ENCODE data around the gene KCNIP4.

The KCNIP4 gene

DNA sequence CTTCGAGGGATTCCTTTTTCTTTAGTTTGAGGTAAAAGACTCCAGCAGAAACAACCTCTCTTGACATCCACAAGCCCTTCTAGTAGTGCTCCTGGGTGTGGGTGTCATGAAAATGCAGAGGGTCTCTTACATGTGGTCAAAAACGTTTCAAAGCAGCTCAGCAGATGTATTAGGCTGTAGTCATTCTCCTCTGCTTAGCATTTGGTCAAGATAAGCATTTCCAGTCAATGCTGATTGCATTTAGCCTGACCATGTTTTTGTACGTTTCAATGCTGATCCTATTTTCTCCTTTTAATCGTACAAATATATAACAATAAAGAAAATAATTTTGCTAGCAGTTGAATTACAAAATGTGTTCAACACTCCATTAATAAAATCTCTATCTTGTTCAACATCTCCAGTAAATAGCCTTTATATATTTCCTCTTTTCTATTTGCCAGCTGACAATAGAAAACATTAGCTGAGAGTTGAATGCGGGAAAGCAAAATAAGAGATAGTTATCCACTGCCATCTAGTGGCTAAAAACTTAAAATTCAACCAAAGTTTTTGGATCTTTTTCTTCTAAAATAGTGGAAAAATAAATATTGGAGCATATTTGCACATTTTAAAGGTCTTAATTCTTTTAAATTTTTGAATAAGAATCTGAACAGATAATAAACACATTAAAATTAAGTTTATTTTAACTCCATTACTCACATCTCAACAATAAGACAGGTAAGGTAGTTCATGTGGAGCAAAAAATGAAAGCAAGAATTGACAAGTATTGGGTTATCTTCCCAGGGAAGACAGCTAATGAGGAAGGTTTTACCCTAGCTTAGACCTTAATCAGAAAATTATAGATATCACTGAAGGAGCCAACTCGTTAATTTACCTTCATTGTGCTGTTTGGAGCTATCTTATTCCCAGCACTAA, 1263.5 kb downstream of the KCNIP4 start:
- Histone ChIP-seq H3K9me3 (no peaks in the 10 kb centered on the region), H3K36me3 (no peaks in the 10 kb centered on the region), H3K4me1 (ENCODE audit: control insufficient read depth in 1 of 2, insufficient read depth in 1 of 2, low read depth in 1 of 2, low read length in 1 of 2) (no peaks in the 10 kb centered on the region), H3K27ac (no peak overlapping the region), H3K4me3 (ENCODE audit: low read depth in 1 of 2, low read length in 1 of 2) (no peak overlapping the region), H3K27me3 (peaks cover 37% of the 10 kb centered on the region)
- TF ChIP-seq, protein P1, sequence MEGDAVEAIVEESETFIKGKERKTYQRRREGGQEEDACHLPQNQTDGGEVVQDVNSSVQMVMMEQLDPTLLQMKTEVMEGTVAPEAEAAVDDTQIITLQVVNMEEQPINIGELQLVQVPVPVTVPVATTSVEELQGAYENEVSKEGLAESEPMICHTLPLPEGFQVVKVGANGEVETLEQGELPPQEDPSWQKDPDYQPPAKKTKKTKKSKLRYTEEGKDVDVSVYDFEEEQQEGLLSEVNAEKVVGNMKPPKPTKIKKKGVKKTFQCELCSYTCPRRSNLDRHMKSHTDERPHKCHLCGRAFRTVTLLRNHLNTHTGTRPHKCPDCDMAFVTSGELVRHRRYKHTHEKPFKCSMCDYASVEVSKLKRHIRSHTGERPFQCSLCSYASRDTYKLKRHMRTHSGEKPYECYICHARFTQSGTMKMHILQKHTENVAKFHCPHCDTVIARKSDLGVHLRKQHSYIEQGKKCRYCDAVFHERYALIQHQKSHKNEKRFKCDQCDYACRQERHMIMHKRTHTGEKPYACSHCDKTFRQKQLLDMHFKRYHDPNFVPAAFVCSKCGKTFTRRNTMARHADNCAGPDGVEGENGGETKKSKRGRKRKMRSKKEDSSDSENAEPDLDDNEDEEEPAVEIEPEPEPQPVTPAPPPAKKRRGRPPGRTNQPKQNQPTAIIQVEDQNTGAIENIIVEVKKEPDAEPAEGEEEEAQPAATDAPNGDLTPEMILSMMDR (IDR thresholded peaks at IDR 0.05): no peak

DNA sequence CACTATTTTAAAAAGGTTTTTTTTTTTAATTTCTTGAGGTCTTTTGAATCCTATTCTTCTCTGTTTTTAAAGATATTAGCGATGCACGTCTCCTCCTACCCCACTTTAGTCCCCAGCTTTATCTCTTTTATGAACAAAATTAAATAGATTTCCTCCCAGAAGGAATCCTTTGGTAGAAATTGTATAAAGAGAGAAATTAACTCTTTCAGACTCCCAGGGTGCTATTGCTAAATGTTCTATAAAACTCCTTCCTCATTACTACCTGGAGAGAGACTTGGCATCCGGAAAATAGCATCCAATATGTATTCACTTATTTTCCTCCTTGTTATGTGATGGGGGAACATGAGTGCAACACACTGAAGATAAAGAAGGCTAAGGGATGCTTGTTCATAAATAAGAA, 1264.8 kb downstream of the KCNIP4 start:
- Histone ChIP-seq H3K27me3 (peaks cover 37% of the 10 kb centered on the region), H3K4me3 (ENCODE audit: low read depth in 1 of 2, low read length in 1 of 2) (no peak overlapping the region), H3K4me1 (ENCODE audit: control insufficient read depth in 1 of 2, insufficient read depth in 1 of 2, low read depth in 1 of 2, low read length in 1 of 2) (no peaks in the 10 kb centered on the region), H3K27ac (no peak overlapping the region), H3K9me3 (no peaks in the 10 kb centered on the region), H3K36me3 (no peaks in the 10 kb centered on the region)
- TF ChIP-seq, protein P1 (IDR thresholded peaks at IDR 0.05): no peak

DNA sequence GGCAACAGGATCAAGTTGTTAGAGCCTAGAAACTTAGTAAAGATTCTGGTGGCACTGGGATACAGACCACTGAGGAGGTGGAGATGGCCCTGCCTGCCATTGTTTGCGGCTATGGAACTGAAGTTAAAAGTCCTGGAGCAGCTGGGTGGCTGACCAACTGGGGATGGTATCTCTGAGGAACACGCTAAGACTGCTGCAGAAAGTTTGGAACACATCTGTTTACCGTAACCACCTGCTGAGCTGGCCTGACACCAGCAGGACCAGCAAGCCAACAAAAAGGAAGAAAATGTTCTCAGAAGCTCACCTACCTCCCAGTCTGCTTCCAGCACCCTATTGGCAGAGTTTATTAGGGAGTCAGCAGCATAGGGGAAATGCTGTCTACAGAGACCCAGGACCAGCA, 1265.7 kb downstream of the KCNIP4 start:
- peaks cover 36% of the 10 kb centered on the region for H3K27me3 ChIP-seq
- no peaks in the 10 kb centered on the region for H3K36me3 ChIP-seq
- no peak overlapping the region for H3K4me3 ChIP-seq (ENCODE audit: low read depth in 1 of 2, low read length in 1 of 2)
- no peak overlapping the region for H3K27ac ChIP-seq
- TF ChIP-seq, protein P1 (IDR thresholded peaks at IDR 0.05): no peak
- H3K9me3 ChIP-seq: no peaks in the 10 kb centered on the region
- H3K4me1 ChIP-seq (ENCODE audit: control insufficient read depth in 1 of 2, insufficient read depth in 1 of 2, low read depth in 1 of 2, low read length in 1 of 2): no peaks in the 10 kb centered on the region

DNA sequence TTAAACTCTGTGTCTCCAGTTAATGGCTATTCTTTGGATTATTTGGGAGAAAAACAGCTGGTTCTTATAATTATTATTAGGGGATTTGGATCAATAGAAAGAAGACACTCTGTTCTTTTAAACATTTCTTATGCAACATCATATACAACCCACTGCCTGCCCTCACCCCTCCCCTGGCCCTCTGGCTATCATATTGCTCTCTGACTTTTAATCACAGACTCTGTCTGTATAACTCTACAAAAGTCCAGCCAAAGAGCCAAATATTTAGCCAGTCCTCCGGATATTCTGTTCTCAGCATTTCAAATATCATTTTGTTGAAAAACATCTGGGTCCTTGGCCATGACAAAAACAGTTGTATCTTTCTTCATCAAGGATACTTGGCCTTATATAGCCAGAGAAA, 1267.3 kb downstream of the KCNIP4 start:
- no peak overlapping the region for H3K27ac ChIP-seq
- no peaks in the 10 kb centered on the region for H3K9me3 ChIP-seq
- TF ChIP-seq, protein P1 (IDR thresholded peaks at IDR 0.05): no peak
- no peaks in the 10 kb centered on the region for H3K4me1 ChIP-seq (ENCODE audit: control insufficient read depth in 1 of 2, insufficient read depth in 1 of 2, low read depth in 1 of 2, low read length in 1 of 2)
- no peaks in the 10 kb centered on the region for H3K36me3 ChIP-seq
- H3K27me3 ChIP-seq: peaks cover 27% of the 10 kb centered on the region
- no peak overlapping the region for H3K4me3 ChIP-seq (ENCODE audit: low read depth in 1 of 2, low read length in 1 of 2)

DNA sequence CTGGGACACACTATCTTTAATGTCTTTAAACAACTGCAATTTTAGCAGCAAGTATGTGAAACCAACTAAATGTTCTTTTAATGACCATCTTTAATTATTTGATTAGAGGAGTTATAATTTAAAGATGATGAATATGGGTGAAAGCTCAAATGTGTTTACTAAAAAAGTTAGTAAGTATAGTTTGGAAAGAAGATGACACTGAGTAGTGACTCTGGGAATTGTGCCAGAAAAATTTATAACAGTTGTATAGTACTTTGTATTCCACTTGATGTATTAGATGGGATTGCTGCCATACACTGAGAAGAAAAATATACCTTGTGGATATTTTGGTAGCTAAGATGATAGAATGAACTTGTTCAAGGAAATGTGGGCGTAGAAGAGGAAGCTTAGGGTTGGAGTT, 1267.8 kb downstream of the KCNIP4 start:
- no peak overlapping the region for H3K4me3 ChIP-seq (ENCODE audit: low read depth in 1 of 2, low read length in 1 of 2)
- H3K4me1 ChIP-seq (ENCODE audit: control insufficient read depth in 1 of 2, insufficient read depth in 1 of 2, low read depth in 1 of 2, low read length in 1 of 2): no peaks in the 10 kb centered on the region
- peaks cover 27% of the 10 kb centered on the region for H3K27me3 ChIP-seq
- no peak overlapping the region for H3K27ac ChIP-seq
- H3K36me3 ChIP-seq: no peaks in the 10 kb centered on the region
- H3K9me3 ChIP-seq: no peaks in the 10 kb centered on the region
- TF ChIP-seq, protein P1 (IDR thresholded peaks at IDR 0.05): no peak

All from neutrophil (primary cell).